Measurements from ENCODE around the gene FSTL4.

- TF ChIP-seq CTCF (IDR thresholded peaks at IDR 0.05 in 4 of 5, conservative IDR thresholded peaks at IDR 0.05 in 1 of 5): no peak
- TF ChIP-seq POLR2A (IDR thresholded peaks at IDR 0.05): no peak
These were observed 298.3 kb downstream of the FSTL4 start for GRCh38 chr5:133314086-133314485.

Data from gastrocnemius medialis (tissue), 4 donors.